Suppressor macrophage (primary cell): ENCODE results near the gene CSK.
"Not testable (repeated sequence)": the region's sequence is repeated elsewhere in the genome, so short reads cannot be mapped to it uniquely, and the experiment has no call there.

Experiments
- DNase-seq, 4 experiments: peaks; one replicate each; pipeline ENCODE4 v3.0.0-alpha.2; 2020 to 2022

CSK gene

DNA sequence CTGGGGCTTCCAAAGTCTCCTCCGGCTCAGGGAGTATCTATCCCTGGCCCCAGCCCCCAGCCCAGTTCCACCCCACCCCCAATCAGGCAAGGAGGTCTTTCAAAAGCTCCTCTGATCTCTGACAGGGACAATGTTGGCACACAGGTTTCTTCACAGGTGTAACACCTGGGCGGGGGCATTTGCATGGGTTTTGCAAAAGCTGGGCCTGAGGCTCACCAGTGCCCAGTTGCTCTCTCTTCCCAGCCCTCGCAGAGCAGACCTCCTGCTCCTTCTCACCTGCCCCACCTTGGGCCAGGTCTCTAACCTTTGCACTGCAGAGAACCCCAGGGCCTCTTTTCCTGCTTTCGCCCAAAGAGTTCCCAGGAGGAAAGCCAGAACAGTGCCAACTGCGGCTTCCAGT is 8.6 kb upstream of the CSK start:
- no peak for DNase-seq

DNA sequence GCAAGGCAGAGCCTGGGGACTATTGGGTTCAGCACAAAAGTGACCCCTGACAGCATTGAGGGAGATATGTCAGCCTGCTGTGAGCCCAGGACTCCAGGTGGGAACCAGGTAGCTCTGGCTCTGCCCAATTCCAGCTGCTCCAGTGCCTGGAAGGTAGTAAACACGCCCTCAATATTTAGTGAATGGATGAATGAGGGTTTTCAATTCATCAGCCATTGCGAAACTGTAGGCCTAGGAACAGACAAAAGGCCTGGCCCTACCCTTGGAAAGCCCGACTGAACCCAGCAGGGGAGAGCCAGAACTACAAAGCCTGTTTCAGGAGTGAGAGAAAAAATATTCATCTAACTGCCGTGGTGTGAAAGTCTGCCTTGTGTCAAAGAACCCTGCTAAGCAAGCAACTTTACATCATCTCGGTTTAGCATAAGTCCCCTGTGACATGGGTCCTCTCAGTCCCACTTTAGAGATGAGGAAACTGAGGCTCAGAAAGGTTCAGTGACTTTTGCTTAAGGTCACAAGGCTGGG is 8.1 kb upstream of the CSK start:
- no peak for DNase-seq

DNA sequence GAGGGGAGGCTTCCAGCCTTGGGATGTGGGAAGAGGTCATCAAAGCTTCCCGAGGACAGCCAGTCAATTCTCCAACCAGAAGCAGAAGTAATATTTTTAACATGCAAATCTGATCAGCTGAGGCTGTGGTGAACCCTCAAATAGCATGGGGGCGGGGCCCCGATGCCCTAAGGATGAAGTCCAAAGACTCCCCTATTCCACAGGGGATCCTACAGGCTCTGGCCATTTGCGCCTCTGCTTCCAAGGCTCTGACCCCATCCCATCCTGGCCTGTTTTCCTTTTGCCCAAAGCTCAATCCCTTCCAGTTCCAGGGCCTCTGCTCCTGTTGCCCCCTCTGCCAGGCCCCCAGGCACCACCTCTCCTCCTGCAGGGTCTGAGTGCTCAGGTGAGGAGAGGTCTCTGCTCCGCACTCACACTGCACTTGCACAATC is 6.7 kb upstream of the CSK start:
- DNase-seq: peak; percentile 38 to 79 (median 66)

DNA sequence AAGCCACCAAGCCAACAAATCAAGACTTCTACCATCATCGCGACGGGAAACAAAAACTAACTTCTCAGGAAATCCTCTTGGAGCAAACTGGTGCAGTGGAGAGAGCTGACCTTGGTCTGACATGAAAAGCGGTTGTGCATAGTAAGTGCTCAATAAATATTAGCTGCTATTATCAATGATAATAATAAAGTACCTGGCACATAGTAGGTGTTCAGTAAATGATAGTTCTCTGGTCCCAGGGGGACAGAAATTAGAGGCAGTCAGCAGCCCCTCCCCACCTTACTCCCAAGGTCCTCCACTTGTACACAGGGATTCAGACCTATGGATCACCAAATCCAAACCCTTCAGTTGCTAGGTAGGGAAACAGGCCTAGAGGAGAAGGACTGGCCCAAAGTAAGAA is 6.0 kb upstream of the CSK start:
- DNase-seq: no peak

DNA sequence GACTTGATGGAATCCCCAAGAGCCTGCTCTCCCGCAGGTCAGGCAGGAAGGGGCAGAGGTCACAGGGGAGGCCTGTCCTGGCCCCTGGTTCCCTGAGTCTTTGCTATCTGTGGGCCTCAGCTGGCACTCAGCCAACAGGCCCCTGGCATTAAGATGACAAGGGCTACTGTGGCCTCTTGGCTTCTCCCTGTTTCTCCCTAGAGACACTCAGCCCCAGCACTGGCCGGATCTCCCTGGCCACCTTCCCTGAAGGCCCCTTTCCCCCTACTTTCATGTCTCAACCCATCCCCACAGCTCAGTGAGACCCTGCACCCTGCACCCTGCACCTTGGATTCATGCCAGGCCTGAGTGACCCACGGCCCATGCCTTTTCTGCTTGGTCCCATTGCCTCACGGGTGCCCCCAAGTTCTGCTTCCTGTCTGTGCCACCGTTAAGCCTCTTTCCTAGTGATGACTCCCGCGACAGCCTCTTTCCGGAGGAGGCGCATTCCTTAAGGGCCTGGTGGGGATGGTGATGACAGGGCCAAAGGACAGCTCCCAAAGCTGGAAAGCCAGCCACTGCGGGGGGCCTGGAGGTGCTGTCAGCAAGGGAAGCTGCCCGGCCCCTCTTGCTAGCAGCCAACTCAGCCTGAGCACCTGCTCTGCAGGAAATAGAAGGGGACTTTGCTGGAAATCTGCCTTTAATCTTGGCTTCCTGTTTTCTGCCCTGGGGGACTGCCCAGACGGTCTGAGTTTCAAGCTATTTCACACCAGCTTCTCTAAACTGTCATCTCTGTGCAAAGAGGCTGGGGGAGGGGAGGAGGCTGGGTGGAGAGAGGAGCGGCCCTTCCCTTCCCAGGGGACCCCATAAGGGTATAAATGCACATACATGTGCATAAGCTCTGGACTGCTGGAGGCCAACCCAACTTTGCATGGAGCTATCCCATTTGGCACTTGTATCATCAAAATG is 4.8 kb upstream of the CSK start:
- DNase-seq: peak; percentile 66 to 88 (median 82)

DNA sequence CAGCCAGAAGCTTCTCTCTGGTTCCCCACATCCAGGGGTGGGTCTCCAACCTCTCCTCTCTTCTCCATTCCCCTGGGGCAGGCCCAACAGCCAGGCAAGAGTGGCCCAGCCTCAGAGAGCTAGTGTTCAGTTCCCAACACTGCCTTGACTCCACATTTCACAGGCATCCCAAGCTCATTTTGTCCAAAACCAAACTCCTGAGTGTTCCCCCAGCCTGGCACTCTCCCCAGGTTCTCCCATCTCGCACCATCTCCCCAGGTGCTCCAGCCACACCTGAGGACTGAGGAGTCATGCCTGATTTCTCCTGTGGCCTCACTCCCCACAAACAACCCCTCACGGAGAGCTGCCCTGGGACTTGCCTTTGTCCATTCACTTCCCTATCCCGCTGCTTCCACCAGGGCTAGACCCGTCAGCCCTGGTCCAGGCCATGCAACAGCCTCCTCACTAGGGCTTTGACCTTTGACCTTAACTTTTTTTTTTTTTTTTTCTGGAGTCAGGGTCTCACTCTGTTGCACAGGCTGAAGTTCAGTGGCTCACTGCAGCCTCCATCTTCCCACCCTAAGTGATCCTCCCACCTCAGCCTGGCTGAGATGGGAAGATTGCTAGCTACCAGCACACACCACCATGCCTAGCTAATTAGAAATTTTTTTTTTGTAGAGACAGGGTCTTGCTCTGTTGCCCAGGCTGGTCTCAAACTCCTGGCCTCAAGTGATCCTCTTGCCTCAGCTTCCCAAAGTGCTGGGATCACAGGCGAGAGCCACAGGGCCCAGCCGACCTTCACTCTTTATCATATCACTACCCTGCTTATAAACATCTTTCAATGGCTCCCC is 3.9 kb upstream of the CSK start:
- peak; percentile 23 to 72 (median 64) for DNase-seq

DNA sequence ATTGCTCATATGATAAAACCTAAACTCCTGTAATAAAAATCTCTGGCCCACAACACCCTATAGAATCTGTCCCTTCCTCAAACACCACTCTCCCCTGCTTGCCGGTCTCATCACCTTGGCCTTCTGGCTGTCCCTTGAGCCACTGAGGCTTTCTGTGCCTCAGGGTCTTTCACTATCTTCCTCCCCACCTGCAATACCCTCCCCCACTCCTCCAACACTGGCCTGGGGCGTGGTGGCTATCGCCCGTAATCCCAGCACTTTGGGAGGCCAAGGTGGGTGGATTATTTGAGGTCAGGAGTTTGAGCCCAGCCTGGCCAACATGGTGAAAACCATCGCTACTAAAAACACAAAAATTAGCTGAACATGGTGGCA is 3.3 kb upstream of the CSK start:
- DNase-seq: no peak

DNA sequence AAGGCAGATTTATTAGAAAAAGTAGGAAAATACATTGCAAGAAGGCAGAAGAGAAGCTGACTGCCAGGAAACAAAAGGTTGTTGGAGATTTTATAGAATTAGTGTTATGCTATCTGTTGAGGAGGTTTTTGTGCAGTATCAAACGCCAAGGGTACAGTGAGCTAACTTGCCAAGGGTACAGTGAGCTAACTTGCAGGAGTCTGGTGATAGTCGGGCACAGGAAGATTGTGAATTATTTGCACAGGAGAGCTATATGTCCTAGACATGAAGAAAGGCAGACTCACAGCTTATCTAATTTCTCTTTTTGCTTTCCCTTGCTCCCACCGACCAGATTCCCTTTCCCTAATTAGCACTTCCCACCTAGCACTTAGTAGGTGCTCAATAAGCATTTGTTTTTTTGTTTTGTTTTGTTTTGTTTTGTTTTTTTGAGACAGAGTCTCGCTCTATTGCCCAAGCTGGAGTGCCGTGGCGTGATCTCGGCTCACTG is 2.7 kb upstream of the CSK start:
- no peak for DNase-seq

DNA sequence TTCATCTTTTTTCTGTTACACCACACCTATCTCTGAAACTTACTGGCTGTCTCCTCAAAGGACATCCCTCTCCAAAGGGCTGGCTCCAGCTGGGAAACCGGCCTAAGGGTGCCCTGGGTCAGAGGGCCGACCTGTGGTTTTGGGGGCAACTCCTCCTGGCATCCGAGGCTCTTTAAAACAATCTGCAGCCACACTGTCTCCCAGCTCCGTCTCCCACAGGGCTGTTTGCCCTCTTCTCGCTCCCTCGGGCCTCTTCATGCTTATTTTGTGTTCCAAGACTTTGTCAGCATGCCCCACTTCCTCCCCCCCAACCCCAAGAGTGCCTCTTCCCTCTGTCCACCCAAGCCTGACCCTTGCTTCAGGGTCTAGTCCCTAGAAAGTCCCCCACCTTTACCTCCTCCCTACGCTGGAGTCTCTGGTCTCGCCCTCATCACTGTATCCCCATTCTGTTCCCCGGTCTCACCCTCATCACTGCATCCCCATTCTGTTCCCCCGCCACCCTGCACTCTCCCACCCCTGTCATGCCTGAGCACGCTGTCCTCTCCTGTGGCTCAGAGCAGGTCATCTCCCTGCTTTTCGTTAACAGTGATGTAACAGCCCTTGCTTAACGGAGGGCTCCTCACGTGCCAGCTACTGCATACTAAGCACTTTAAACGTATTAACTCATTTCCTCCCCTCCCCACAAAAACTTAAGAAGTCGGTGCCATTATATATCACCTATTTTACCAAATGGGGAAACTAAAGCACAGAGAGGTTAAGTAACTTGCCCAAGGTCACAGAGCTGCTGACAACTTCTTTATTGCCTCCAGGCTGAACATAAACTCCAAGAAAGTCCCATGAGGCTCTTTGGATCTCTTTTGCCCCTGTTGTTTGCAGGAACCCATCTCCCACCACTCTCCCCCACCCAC is 1.1 kb upstream of the CSK start:
- peak; percentile 81 to 92 (median 86) for DNase-seq

DNA sequence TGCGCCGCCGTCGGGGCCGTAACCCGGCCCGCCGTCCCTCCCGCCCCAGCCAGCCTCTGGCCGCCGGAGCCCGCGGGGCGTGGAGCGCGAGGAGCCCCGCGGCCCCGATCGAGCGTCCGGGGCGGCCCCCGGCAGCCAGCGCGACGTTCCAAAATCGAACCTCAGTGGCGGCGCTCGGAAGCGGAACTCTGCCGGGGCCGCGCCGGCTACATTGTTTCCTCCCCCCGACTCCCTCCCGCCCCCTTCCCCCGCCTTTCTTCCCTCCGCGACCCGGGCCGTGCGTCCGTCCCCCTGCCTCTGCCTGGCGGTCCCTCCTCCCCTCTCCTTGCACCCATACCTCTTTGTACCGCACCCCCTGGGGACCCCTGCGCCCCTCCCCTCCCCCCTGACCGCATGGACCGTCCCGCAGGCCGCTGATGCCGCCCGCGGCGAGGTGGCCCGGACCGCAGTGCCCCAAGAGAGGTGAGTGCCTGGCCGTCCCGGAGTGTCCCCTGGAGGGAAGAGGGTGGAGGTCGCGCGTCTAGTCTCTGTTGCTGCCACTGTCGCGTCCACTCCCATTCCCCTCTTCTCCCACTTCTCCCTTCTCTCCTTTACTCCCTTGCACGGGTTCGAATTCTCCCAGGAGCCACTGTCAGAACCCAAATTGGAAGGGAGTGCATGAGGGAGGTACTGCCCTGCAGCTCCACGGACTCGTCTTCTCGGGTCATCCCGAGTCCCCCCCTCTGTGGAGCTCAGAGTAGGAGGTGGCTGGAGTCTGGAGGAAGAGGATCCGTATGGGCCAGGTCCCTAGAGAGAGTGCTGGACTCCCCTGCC is 585 bp downstream of the CSK start:
- DNase-seq: peak; percentile 58 to 84 (median 74)

DNA sequence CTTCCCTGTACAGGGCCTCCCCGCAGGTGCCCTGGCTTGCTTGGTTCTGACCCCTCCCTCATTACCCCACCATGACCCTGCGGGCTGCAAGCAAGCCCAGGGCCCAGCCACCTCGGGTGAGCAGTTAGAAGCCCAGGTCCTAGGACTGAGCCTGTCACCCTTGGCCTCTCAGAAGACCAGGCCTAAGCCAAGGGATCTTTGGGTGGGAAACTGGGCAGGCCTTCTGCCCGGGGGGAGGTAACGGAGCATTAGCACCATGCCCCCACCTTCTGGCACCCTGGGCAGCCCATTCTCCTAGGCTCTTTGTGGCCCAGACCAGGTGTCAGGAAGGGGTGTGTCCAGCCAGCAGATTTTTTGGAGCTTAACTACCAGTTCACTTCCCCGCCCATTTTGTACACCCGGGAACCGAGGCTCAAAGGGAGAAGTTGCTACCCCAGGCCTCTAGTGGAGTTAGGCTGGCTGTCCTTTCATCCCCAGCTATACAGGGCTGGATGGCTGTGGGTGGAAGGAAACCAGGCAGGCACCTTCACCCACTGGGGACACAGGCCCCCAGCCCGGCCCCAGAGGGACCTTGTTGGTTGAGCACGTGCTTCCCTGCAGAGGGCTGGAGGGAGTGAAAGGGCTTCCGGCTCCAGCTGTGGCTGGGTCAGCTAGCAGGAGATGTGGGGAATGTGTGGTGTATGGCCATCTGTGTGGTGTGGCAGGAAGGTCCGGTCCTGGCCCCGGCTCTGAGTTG is 1.4 kb downstream of the CSK start:
- DNase-seq: peak; percentile 69 to 81 (median 78)

DNA sequence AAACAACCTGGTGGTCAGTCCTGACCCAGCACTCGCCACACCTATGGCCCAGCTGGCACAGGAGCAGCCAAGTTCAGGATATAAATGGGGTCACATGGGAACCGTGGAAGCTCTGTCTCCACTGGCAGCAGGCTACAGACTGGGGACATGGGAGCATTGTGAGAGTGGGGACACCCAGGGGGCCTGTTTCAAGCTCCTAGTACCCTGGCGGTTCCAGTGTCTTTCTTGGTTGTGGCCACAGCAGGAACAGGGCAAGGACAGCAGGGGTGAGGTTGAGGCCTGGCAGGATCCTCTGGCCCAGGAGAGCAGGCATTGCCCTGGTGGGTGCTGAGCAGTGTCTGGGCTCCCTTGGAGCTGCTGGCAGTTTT is 1.9 kb downstream of the CSK start:
- peak in 1 of 4 experiments; percentile 18 for DNase-seq

DNA sequence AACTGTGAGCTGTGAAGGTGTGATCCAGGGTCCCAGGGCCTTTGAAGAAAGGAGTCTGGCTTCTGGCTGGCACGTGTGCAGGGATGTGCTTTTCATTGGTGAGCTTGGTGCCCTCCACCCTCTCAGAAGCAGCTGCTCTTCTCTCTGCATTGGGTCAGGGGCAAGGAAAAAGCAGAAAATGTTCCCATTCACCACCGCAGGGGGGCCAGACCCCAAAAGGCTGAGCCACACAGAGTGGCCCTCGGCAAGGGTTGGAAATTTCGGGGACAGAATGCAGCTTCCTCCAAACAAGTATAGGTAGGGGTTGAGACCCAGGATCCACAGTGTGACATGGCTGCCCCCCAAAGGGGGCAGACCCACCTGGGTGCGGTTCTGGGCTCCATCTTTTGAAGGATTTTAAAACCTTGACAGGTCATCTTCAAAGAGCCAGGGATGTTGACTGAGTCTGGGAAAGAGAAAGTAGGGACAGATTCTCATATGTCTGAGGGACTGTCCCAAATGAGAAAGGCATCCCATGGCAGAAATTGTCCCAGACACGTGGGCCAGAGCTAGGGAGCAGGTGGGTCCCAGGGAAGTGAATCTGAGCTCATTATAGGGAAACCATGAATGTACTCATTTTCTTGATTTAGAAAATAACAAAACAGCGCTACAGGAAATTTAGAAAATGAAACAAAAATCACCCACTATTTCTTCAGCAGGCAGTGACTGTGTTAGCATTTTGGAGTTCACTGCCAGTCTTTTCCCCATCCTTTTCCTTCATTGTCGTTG is 2.7 kb downstream of the CSK start:
- DNase-seq: peak in 2 of 4 experiments; percentile 28 to 41

DNA sequence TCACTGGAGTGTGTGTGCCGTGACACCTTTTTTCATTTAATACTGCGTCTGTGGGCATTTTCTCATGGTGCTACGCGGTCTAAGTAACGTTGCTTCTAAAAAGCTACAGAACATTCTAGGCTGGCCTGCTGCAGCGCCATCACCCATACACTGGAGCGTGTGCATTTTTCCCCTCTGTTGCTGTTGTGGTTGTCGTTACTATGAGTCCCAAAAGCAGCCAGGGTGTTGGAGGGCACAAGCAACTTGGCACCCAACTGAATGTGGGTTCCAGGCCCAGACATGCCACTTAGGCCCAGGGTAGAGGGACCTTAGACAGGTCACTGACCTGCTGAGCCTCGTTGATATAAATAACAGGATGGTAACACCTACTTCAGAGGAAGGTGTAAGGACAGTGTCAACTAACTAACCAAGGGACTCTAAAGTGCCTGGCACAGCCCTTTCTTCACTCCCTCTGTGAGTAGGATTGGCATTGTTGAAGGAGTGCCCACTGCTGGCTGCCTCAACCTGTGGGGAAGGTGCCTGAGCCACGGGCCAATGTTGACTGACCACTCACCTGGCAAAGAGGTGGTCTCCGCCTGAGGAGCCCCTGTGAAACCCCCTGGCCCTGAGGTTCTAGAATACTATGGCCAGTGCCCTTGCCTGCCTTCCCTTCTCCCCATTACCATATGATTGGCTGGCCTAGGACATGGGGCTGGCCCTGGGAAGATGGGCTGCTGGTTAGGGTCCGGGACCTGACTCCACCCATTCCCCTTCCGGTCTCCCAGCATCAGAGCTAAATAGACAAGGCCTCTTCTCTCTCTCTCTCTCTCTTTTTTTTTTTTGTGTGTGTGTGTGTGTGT is 3.5 kb downstream of the CSK start:
- DNase-seq: no peak

DNA sequence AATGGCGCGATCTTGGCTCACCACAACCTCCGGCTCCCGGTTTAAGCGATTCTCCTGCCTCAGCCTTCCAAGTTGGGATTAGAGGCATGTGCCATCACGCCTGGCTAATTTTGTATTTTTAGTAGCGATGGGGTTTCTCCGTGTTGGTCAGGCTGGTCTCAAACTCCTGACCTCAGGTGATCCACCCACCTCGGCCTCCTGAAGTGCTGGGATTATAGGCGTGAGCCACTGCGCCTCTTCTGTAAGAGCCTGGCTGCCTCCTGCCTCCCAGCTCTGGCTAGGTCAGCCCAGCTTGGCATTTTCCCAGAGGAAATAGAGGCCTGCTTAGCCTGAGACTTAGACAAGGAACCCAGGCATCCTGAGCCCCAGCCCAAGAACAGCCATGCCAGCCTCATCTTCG is 4.2 kb downstream of the CSK start:
- DNase-seq: not testable (repeated sequence)

DNA sequence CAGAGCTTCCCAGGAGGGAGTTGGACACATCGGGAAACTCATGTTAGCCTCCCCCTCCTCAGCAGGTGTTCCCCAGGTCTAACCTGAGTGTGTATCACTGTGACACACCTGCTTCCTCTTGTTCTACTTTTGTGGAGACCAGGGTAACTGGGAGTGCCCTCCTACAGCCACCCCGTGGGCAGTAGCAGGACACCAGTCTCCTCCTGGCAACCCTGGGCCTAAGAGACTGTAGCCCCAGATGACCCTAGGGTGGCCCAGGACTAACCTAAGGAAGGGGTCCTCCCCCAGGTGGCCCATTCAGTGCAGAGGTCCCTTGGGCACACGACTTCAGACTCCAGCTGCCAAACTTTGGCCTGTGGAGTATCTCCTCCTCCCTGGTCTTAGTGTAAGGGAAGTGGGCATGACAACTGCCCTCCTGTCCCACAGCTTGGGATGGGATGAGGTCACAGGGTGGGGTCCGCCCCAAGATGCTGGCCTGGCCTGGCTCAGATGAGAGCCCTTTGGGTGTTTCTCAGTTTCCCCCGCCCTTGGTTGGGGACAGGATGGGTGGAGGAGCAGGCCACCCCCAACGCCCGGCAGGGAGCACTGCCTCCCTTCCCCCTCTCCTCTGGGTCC is 4.8 kb downstream of the CSK start:
- peak; percentile 52 to 74 (median 70) for DNase-seq

DNA sequence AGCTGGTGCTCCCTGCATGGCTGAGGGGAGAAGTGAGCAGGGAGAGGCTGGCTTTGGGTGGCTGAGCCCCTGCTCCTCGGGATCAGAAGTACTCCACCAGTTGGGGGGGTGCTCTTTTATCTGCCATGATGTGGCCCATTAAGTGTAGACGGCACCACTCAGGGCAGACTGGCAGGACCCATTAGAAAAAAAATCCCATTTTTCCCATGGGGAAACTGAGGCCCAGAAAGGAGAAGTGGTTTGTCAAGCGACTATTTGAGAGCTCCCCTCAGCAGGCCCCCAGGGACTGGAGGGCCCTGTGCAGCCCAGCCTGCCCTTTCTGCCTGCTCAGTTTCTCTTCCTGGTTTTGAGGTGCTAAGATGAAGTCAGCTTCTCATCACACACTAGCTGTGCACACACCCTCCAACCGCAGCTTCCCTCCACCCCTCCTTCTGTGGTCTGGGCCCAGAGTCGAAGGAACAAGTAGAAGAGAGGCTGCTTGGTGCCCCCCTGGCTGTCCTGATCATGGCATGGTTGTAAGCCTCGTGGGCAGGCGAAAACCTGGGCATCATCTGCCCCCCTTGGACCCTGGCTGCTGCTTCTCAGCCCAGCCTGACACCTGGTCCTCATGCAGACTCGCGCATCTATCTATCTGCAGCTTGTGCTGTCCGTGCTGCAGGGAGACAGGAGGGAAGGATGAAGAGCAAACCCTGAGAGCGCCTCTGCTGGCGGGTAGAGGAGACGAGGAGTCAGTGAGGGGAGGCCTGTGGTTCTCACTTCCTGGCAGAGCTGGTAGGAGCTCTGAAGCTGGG is 5.6 kb downstream of the CSK start:
- DNase-seq: peak; percentile 92 to 97 (median 95)
